ENCODE measurements around the gene IL36A.

IL36A gene

DNA sequence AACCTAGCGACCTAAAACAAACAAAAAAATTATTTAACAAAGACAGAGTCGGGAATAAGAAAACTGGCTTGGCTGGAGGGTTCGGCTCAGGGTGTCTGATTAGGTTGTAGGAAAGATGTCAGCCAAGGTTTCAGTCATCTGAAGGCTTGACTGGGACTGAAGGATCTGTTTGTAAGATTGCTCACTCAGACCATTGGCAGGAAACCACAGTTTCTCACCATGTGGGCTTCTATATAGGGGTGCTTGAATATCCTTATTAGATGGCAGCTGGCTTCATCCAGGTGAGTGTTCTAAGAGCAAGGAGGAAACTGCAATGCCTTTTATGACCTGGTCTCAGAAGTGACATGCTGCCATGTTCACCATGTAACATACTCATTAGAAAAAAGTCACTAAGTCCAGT, 48.4 kb downstream of the IL36A start:
- DNase-seq = no peak

DNA sequence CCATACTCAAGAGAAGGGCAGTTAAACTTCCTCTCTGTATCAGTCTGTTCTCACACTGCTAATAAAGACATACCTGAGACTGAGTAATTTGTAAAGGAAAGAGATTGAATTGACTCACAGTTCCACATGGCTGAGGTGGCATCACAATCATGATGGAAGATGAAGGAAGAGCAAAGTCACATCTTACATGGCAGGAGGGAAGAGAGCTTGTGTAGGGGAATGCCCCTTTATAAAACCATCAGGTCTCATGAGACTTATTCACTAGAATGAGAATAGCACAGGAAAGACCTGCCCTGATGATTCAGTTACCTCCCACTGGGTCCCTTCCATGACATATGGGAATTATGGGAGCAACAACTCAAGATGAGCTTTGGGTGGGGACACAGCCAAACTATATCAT, 48.8 kb downstream of the IL36A start:
- DNase-seq = no peak

DNA sequence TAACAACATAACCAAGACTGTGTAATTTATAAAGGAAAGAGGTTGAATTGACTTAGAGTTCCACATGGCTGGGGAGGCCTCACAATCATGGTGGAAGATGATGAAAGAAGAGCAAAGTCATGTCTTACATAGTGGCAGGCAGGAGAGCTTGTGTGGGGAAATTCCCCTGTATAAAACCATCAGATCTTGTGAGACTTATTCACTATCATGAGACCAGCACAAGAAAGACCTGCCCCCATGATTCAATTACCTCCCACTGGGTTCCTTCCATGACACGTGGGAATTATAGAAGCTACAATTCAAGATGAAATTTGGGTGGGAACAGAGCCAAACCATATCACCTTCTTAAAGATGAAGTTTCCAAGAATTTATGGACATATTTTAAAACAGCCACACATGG, 51.3 kb downstream of the IL36A start:
- no peak for DNase-seq

DNA sequence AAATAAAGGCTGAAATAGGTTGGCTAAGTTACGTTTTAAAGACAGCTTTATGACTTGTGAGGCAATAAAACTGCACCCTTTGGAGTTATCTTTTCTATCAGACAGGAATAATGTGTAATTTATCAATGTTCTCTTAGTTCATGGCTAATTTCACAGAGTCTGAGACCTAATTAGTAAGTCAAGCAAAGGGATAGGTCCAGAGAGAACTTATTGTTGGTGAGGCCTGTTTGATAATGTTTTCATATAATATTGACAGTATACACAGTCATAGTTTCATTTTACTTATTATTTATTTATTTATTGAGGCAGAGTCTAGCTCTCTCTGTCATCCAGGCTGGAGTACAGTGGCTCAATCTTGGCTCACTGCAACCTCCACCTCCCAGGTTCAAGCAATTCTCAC, 51.9 kb downstream of the IL36A start:
- DNase-seq = no peak

Measured in activated CD4-positive, alpha-beta T cell treated with anti-CD3 and anti-CD28 coated beads, Interleukin-10, Interleukin-2, amounts not matched to agents 100 ng/mL and 50 ng/mL, durations not matched to agents 16 hours and 8 hours (primary cell).